ENCODE measurements around the gene CARMIL3. TPM values are rescaled to one million over a fixed set of nuclear protein-coding genes. Genes with fewer than 3 reads are reported as not detected.

The CARMIL3 gene
- total RNA-seq, 1 donor from 2014 or later, result 1.2 TPM

GRCh38 chr14:24055971-24056799 lies 4.4 kb downstream of the CARMIL3 start:
- Histone ChIP-seq H3K27ac (no peak overlapping the region), H3K27me3 (no peaks in the 10 kb centered on the region), H3K4me1 (peaks cover 17% of the 10 kb centered on the region), H3K9me3 (no peaks in the 10 kb centered on the region), H3K4me3 (no peak overlapping the region), H3K36me3 (no peaks in the 10 kb centered on the region)
- intact Hi-C loops (cut with DNase I), result loop anchor here (5.0 kb wide), 1 partner anchor 46 kb away; no protein-coding TSS in a partner anchor
- no peak for DNase-seq (ENCODE audit: extremely low spot score in 2 of 2)
- TF ChIP-seq POLR2A (IDR thresholded peaks at IDR 0.05), result no peak

- no peaks in the 10 kb centered on the region for H3K36me3 ChIP-seq
- no peaks in the 10 kb centered on the region for H3K9me3 ChIP-seq
- intact Hi-C loops (cut with DNase I), result loop anchor here (5.0 kb wide), 1 partner anchor 46 kb away; no protein-coding TSS in a partner anchor
- no peak overlapping the region for H3K27ac ChIP-seq
- TF ChIP-seq POLR2AphosphoS5 (IDR thresholded peaks at IDR 0.05; ENCODE audit: insufficient read depth in 1 of 2, low read depth in 1 of 2) (no peak), POLR2A (IDR thresholded peaks at IDR 0.05) (no peak), CTCF (IDR thresholded peaks at IDR 0.05) (no peak)
- no peaks in the 10 kb centered on the region for H3K27me3 ChIP-seq
- DNase-seq (ENCODE audit: extremely low spot score in 2 of 2), result no peak
- H3K4me3 ChIP-seq, result no peak overlapping the region
- peaks cover 11% of the 10 kb centered on the region for H3K4me1 ChIP-seq
Observed at GRCh38 chr14:24056800-24057184, 5.0 kb downstream of the CARMIL3 start.

GRCh38 chr14:24057271-24057670 lies 5.5 kb downstream of the CARMIL3 start:
- Histone ChIP-seq H3K27me3 (no peaks in the 10 kb centered on the region), H3K9me3 (no peaks in the 10 kb centered on the region), H3K36me3 (no peaks in the 10 kb centered on the region), H3K4me3 (no peak overlapping the region), H3K27ac (no peak overlapping the region), H3K4me1 (peaks cover 8% of the 10 kb centered on the region)
- intact Hi-C loops (cut with DNase I), result loop anchor here (5.0 kb wide), 1 partner anchor 45 kb away; no protein-coding TSS in a partner anchor
- TF ChIP-seq POLR2AphosphoS5 (IDR thresholded peaks at IDR 0.05; ENCODE audit: insufficient read depth in 1 of 2, low read depth in 1 of 2), result no peak
- TF ChIP-seq POLR2A (IDR thresholded peaks at IDR 0.05), result no peak
- no peak for TF ChIP-seq CTCF (IDR thresholded peaks at IDR 0.05)
- no peak for DNase-seq (ENCODE audit: extremely low spot score in 2 of 2)

- H3K4me1 ChIP-seq, result peaks cover 2% of the 10 kb centered on the region
- no peak for TF ChIP-seq CTCF (IDR thresholded peaks at IDR 0.05)
- H3K9me3 ChIP-seq, result no peaks in the 10 kb centered on the region
- H3K27me3 ChIP-seq, result no peaks in the 10 kb centered on the region
- DNase-seq (ENCODE audit: extremely low spot score in 2 of 2), result no peak
- H3K4me3 ChIP-seq, result no peak overlapping the region
- H3K36me3 ChIP-seq, result no peaks in the 10 kb centered on the region
- intact Hi-C loops (cut with DNase I), result loop anchor here (5.0 kb wide), 1 partner anchor 44 kb away; no protein-coding TSS in a partner anchor
- no peak overlapping the region for H3K27ac ChIP-seq
Observed at GRCh38 chr14:24057867-24058259, 6.1 kb downstream of the CARMIL3 start.

GRCh38 chr14:24058260-24058950 lies 6.6 kb downstream of the CARMIL3 start:
- H3K4me1 ChIP-seq, result no peaks in the 10 kb centered on the region
- no peaks in the 10 kb centered on the region for H3K27me3 ChIP-seq
- intact Hi-C loops (cut with DNase I), result loop anchor here (5.0 kb wide), 1 partner anchor 44 kb away; no protein-coding TSS in a partner anchor
- TF ChIP-seq CTCF (IDR thresholded peaks at IDR 0.05) (peak; percentile 84 to 92 (median 85)), POLR2AphosphoS5 (IDR thresholded peaks at IDR 0.05; ENCODE audit: insufficient read depth in 1 of 2, low read depth in 1 of 2) (peak in 1 of 2 donors; percentile 69), POLR2A (IDR thresholded peaks at IDR 0.05) (no peak)
- no peaks in the 10 kb centered on the region for H3K9me3 ChIP-seq
- H3K27ac ChIP-seq, result no peak overlapping the region
- H3K4me3 ChIP-seq, result no peak overlapping the region
- no peak for DNase-seq (ENCODE audit: extremely low spot score in 2 of 2)
- H3K36me3 ChIP-seq, result no peaks in the 10 kb centered on the region

Measured in vagina (tissue), 2 donors.